Cerebellar cortex (tissue), 1 donor: ENCODE measurements around the gene OXSR1.
"Not testable (repeated sequence)": the region's sequence is repeated elsewhere in the genome, so short reads cannot be mapped to it uniquely, and the experiment has no call there.

Source experiments
- DNase-seq: peaks from one replicate; pipeline ENCODE4 v3.0.0-alpha.2; 2015; ENCODE audit warnings: low spot score

The OXSR1 gene

GRCh38 chr3:38167591-38167990, 2.3 kb downstream of the OXSR1 start:
- DNase-seq = no peak

GRCh38 chr3:38168151-38169026, 3.1 kb downstream of the OXSR1 start:
- no peak for DNase-seq

GRCh38 chr3:38169027-38169317, 3.6 kb downstream of the OXSR1 start:
- DNase-seq = no peak

GRCh38 chr3:38170722-38171121, 5.4 kb downstream of the OXSR1 start:
- DNase-seq = no peak

GRCh38 chr3:38171622-38172021, 6.3 kb downstream of the OXSR1 start:
- DNase-seq = no peak

DNA sequence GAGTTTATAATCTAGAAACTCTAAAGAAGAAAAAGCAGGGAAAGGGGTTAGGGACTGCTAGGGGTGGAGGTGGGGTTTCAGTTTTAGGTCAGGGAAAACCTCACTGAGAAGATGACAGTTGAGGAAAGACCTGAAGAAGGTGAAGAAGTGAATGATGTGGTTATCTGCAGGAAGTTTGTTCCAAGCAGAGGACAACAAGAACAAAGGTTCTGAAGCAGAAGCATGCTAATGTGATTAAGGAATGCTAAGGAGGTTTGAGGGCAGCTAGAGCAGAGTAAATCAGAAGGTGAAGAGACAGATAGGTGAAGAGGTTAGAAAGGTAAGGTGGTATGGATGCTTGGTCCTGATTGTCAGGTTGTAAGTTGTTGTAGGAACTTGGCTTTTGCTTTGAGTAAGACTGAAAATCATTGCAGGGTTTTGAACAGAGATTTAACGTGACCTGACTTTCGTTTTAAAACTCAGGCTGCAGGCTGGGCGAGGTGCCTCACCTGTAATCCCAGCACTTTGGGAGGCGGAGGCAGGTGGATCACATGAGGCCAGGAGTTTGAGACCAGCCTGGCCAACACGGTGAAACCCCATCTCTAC, 8.6 kb downstream of the OXSR1 start:
- DNase-seq = no peak

DNA sequence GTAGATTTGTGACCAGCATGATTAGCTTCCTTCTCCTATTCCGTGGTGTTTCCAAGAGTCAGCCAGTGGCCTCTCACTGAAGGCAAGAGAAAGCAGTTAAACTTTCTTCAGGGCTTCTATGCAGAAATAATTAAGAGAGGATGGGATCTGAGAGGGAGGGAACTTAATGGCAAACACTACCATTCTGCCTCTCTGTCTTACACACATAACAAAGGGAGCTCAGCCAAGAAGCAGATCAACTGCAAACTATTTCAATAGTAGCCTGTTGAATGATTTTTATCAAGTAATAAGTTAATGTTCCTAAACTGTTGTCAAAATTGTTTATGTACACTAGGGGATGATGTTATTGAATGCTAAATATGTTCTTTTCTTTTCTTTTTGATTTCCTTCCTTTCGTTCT, 11.8 kb downstream of the OXSR1 start:
- no peak for DNase-seq

- no peak for DNase-seq
Observed at GRCh38 chr3:38186781-38187180, 21.4 kb downstream of the OXSR1 start.

- DNase-seq = no peak
Observed at GRCh38 chr3:38190481-38190881, 25.1 kb downstream of the OXSR1 start.

DNA sequence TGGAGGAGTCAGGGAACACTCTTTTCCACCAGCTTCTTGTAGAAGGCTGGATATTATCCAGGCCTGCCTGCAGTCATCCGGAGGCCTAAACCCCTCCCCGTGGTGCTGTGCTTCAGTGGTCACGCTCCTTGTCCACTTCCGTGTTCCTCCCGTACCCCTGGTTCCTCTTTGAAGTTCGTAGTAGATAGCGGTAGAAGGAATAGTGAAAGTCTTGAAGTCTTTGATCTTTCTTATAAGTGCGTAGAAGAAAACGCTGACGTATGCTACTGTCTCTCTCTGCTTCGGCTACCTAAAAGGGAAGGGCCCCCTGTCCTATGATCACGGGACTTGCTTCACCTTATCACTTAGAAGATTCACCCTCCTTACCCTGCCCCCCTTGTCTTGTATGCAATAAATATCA, 37.6 kb downstream of the OXSR1 start:
- not testable (repeated sequence) for DNase-seq

DNA sequence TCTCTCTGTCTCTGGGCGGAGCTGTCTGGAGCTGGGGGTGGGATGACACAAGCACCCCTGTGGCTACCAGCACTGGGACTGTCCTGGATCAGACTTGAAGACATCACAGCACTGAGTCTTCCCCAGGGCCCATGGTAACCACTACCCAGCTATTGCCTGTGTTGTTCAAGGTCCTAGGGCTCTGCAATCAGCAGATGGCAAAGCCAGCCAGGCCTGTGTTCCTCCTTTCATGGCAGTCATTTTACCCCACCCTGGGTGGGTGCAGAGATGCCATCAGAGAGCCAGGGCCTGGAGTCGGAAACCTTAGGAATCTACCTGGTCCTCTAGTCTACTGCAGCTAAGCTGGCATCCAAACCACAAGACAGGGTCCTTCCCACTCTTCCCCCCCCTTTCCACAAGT, 38.4 kb downstream of the OXSR1 start:
- DNase-seq = no peak

DNA sequence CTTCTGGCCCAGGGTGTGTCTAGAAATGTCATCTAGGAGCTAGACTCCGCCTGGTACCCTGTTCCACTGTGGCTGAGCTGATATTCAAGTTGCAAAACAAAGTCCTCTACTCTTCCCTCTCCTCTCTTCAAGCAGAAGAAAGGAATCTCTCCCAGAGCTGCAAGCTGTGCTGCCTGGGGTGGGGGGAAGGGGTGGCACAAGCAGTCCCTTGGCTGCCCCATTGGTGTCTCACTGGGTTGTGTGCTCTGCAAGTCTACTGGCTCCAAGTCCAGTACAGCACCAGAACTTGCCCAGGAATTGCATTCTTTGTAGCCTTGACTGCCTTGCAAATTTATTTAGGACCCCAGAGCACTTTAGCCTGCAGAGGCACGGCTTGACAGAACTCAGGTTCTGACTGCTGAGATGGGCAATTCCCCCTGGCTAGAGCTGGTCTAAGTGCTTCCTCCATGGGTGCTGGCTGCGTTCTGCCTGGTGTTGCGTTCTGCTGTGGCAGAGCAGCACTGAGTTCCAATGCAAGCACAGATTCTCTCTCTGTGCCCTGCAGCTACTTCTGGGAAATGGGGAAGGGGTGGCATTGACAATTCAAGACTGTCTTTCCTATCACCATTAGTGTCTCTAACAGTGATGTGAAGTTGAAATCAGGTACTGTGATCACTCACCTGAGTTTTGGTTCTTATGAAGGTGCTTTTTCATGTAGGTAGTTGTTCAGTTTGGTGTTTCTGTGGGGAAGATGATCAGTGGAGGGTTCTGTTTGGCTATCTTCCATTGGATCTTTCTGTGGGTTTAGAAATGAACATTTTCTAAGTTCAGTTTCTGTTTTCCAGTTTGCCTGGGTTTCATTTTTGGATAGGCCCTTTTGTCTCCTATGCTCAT, 39.5 kb downstream of the OXSR1 start:
- no peak for DNase-seq

DNA sequence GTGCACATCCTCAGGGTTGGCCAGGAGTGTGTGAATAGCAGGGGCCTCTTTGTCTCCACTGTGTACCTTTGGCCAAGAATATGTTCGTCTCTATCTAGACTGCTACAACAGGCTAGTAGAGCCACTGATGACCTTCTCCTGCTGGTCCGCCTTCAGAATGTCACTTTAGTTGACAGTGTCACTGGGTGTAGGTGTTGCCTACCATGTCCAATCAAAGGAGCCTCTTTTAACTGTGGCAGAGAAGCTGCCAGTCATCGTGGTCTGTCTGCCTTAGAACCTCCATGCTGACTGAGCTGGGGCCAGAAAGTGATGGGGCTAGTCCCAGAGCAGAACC, 40.1 kb downstream of the OXSR1 start:
- DNase-seq = no peak

GRCh38 chr3:38207254-38208003, 42.1 kb downstream of the OXSR1 start:
- DNase-seq = no peak

- DNase-seq = no peak
Observed at GRCh38 chr3:38210141-38210757, 44.9 kb downstream of the OXSR1 start.

GRCh38 chr3:38212141-38212540, 46.8 kb downstream of the OXSR1 start:
- no peak for DNase-seq

- DNase-seq = no peak
Observed at GRCh38 chr3:38214560-38214959, 49.2 kb downstream of the OXSR1 start.

DNA sequence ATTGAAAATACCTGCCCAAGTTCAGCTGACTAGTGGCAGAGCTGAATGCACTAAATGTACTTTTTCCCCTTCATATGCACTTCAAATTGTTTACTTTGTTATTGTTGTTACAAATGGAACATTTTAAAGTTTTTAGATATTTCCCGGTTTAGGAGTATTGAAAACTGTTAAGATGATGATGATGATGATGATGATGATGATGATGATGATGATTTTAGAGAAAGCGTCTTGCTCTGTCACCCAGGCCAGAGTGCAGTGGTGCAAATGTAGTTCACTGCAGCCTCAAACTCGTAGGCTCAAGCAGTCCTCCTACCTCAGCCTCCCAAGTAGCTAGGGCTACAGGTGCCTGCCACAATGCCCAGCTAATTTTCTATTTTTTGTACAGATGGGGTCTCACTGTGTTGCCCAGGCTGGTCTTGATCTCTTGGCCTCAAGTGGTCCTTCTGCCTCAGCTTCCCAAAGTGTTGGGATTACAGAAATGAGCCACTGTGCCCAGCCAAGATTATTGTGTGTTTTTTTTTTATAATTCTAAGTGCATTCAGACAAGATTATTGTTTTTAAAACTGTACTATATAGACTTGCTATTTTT, 54.4 kb downstream of the OXSR1 start:
- DNase-seq = no peak

DNA sequence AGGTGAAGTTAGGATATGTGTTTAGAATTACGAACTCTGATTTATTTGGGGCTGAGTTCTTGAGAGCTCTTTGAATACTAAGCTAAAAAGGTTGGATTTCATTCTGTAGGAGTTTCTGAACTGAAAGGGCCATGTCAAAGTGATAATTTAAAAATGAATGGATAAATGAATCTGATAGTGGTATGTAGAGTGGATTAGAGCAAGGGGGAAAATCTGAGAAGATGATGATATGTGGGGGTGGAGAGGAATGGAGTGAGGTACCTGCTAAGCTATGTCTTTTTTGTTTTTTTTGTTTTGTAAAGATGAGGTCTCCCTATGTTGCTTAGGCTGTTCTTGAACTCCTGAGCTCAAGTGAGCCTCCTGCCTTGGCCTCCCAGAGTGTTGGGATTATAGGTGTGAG, 55.7 kb downstream of the OXSR1 start:
- no peak for DNase-seq

- no peak for DNase-seq
Observed at GRCh38 chr3:38222032-38222634, 56.8 kb downstream of the OXSR1 start.

DNA sequence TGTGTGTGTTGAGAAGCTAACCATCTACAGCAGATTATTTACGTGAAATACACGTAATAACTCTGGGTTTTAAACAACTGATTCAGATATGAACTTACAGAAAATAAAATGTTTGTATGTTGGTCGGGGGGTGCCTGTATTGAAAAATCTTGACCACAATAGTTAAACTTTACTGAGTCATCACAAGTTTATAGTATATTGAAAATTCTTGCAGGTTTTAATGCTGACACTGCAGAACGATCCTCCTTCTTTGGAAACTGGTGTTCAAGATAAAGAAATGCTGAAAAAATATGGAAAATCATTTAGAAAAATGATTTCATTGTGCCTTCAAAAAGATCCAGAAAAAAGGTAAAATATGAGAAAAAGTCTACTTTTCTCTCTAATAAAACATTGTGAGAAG, 59.0 kb downstream of the OXSR1 start:
- DNase-seq = no peak
